GM19025 (cell line): ENCODE data around the gene TMBIM1.

Source experiments
- ATAC-seq: cut with Tn5 transposase; IDR thresholded peaks from one replicate; pipeline ENCODE4 v1.9.1; 2021; ENCODE audit warnings: mild to moderate bottlenecking, low read depth, moderate library complexity; ENCODE audit not compliant: unreplicated experiment

The TMBIM1 gene

DNA sequence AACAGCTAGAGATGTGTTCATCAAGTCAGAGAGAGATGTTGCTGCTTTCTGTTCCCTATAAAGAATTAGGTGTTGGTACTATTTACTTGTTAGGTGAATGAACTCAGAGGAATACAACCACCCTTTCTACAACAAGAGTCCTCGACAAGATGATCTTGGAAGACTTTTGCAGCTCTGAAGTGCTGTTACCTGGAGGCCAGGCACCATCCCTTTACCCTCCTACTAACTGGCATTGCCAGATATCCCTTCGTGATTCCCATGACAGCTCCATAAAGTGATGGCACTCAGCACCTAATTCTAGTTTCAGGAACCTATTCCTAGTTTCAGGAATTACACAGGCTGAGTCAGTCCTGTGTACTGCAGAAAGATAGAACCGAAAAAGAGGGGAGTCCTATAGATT lies 65.4 kb downstream of the TMBIM1 start:
- no peak for ATAC-seq
